ENCODE measurements around the gene NEU1. TPM values are rescaled to one million over a fixed set of nuclear protein-coding genes. Genes with fewer than 3 reads are reported as not detected.
A peak's percentile ranks its signal among the peaks of the same experiment; 100 is the strongest.
"Not testable (repeated sequence)": the region's sequence is repeated elsewhere in the genome, so short reads cannot be mapped to it uniquely, and the experiment has no call there.

The NEU1 gene
- total RNA-seq, 1 donor from 2014 or later, result 74.8 TPM

GRCh38 chr6:31838968-31839367 is 23.7 kb downstream of the NEU1 start:
- Mint-ChIP-seq H3K36me3 (ENCODE audit: unreplicated experiment) (peaks cover 38% of the 10 kb centered on the region), H3K27ac (ENCODE audit: unreplicated experiment) (peak overlapping the region; percentile 23), H3K4me1 (ENCODE audit: unreplicated experiment) (peaks cover 42% of the 10 kb centered on the region), H3K9me3 (ENCODE audit: unreplicated experiment) (no peaks in the 10 kb centered on the region), H3K27me3 (ENCODE audit: unreplicated experiment) (no peaks in the 10 kb centered on the region), H3K4me3 (ENCODE audit: unreplicated experiment) (no peak overlapping the region)
- no peak for TF ChIP-seq CTCF (IDR thresholded peaks at IDR 0.05)
- no peak for DNase-seq (ENCODE audit: extremely low spot score, unreplicated experiment)

- not testable (repeated sequence) for H3K27me3 Mint-ChIP-seq (ENCODE audit: unreplicated experiment); H3K9me3 Mint-ChIP-seq (ENCODE audit: unreplicated experiment); DNase-seq (ENCODE audit: extremely low spot score, unreplicated experiment); H3K27ac Mint-ChIP-seq (ENCODE audit: unreplicated experiment)
- H3K4me3 Mint-ChIP-seq (ENCODE audit: unreplicated experiment), result peak overlapping the region; percentile 98
- peaks cover 38% of the 10 kb centered on the region for H3K36me3 Mint-ChIP-seq (ENCODE audit: unreplicated experiment)
- peaks cover 42% of the 10 kb centered on the region for H3K4me1 Mint-ChIP-seq (ENCODE audit: unreplicated experiment)
Observed at GRCh38 chr6:31838114-31838553, 24.5 kb downstream of the NEU1 start.

- Mint-ChIP-seq H3K27ac (ENCODE audit: unreplicated experiment) (peak overlapping the region; percentile 99), H3K4me3 (ENCODE audit: unreplicated experiment) (peak overlapping the region; percentile 98), H3K4me1 (ENCODE audit: unreplicated experiment) (peaks cover 42% of the 10 kb centered on the region), H3K9me3 (ENCODE audit: unreplicated experiment) (no peaks in the 10 kb centered on the region), H3K36me3 (ENCODE audit: unreplicated experiment) (peaks cover 38% of the 10 kb centered on the region), H3K27me3 (ENCODE audit: unreplicated experiment) (no peaks in the 10 kb centered on the region)
- TF ChIP-seq CTCF (IDR thresholded peaks at IDR 0.05), result no peak
- DNase-seq (ENCODE audit: extremely low spot score, unreplicated experiment), result no peak
Observed at GRCh38 chr6:31837369-31838113, 25.1 kb downstream of the NEU1 start.

GRCh38 chr6:31836474-31837368 is 25.9 kb downstream of the NEU1 start:
- H3K9me3 Mint-ChIP-seq (ENCODE audit: unreplicated experiment), result no peaks in the 10 kb centered on the region
- H3K4me1 Mint-ChIP-seq (ENCODE audit: unreplicated experiment), result peaks cover 42% of the 10 kb centered on the region
- peaks cover 37% of the 10 kb centered on the region for H3K36me3 Mint-ChIP-seq (ENCODE audit: unreplicated experiment)
- peak; percentile 29 for TF ChIP-seq CTCF (IDR thresholded peaks at IDR 0.05)
- no peaks in the 10 kb centered on the region for H3K27me3 Mint-ChIP-seq (ENCODE audit: unreplicated experiment)
- peak overlapping the region; percentile 99 for H3K27ac Mint-ChIP-seq (ENCODE audit: unreplicated experiment)
- peak overlapping the region; percentile 98 for H3K4me3 Mint-ChIP-seq (ENCODE audit: unreplicated experiment)
- no peak for DNase-seq (ENCODE audit: extremely low spot score, unreplicated experiment)

- Mint-ChIP-seq H3K27me3 (ENCODE audit: unreplicated experiment) (no peaks in the 10 kb centered on the region), H3K4me1 (ENCODE audit: unreplicated experiment) (peaks cover 45% of the 10 kb centered on the region), H3K9me3 (ENCODE audit: unreplicated experiment) (no peaks in the 10 kb centered on the region), H3K27ac (ENCODE audit: unreplicated experiment) (peak overlapping the region; percentile 99), H3K36me3 (ENCODE audit: unreplicated experiment) (peaks cover 33% of the 10 kb centered on the region), H3K4me3 (ENCODE audit: unreplicated experiment) (peak overlapping the region; percentile 98)
- no peak for DNase-seq (ENCODE audit: extremely low spot score, unreplicated experiment)
- no peak for TF ChIP-seq CTCF (IDR thresholded peaks at IDR 0.05)
Observed at GRCh38 chr6:31836047-31836473, 26.6 kb downstream of the NEU1 start.

Measured in osteocyte (in vitro differentiated cells).